Tibial nerve (tissue), 4 donors: ENCODE measurements around the gene NCOR1.

Source experiments
- CTCF ChIP-seq, 5 experiments: fragments of 200-600 bp in 3 of 5; fragments of 450-650 bp in 2 of 5; sonication (generic) in 3 of 5; IDR thresholded peaks; one replicate each; pipeline ENCODE4 v1.5.1; 2016 to 2019; ENCODE audit warnings: antibody characterized with exemption in 5 of 5, mild to moderate bottlenecking in 3 of 5, moderate library complexity in 2 of 5
- EP300 ChIP-seq, 2 donors: sonication (generic); formaldehyde crosslinking; IDR thresholded peaks; one replicate each; pipeline ENCODE4 v1.6.1; 2017; ENCODE audit warnings: antibody characterized with exemption in 2 of 2, mild to moderate bottlenecking in 1 of 2
- POLR2A ChIP-seq, 2 donors: fragments of 450-650 bp; IDR thresholded peaks; one replicate each; pipeline ENCODE4 v1.6.1; 2017; ENCODE audit warnings: antibody characterized with exemption in 2 of 2, mild to moderate bottlenecking in 2 of 2, moderate library complexity in 2 of 2

DNA sequence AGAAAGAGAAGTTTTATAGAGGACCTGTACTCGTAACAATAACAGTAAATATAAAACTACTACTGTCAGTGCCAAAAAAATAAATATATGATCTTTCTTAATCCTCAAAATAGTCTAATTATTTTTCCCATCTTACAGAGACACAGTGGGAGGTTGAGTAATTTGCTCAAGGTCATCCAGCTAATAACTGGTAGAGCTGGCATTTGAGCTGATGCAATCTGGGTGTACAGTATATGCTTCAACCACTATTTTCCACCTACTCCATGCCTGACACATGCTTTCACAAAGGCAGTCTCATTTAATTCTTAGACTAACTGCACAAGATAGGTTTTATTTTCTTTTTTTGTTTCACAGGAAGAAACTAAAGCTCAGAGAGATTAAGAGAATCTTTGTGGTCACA, 35.3 kb upstream of the NCOR1 start:
- TF ChIP-seq CTCF (IDR thresholded peaks at IDR 0.05), result no peak
- no peak for TF ChIP-seq POLR2A (IDR thresholded peaks at IDR 0.05)
- TF ChIP-seq EP300 (IDR thresholded peaks at IDR 0.05), result no peak
